GM23338 (cell line): ENCODE measurements around the gene FCRL3. TPM values are rescaled to one million over a fixed set of nuclear protein-coding genes. Genes with fewer than 3 reads are reported as not detected.

ENCODE experiments used
- ATAC-seq: fragments of 200-7000 bp; cut with Tn5 transposase; 3 replicates; pipeline ENCODE4 v1.9.1; 2020
- DNase-seq: peaks from one replicate; pipeline ENCODE4 v3.0.0-alpha.2; 2015; ENCODE audit warnings: low spot score
- H2AFZ ChIP-seq: fragments of 200-600 bp; sonication (generic); 2 replicates; pipeline ENCODE4 v1.8.0; 2016; ENCODE audit warnings: antibody characterized with exemption, mild to moderate bottlenecking, moderate library complexity
- H3F3A ChIP-seq: fragments of 200-600 bp; sonication (generic); replicated peaks from 2 replicates; pipeline ENCODE4 v1.8.0; 2017; ENCODE audit warnings: antibody characterized with exemption, mixed run types, low read depth
- H3K27ac ChIP-seq: fragments of 200-600 bp; sonication (generic); 2 replicates; pipeline ENCODE4 v1.6.1; 2016; ENCODE audit warnings: low read depth
- H3K27me3 ChIP-seq: fragments of 200-600 bp; sonication (generic); 2 replicates; pipeline ENCODE4 v1.8.0; 2016; ENCODE audit warnings: mild to moderate bottlenecking, mixed run types, moderate library complexity; ENCODE audit not compliant: insufficient read depth
- H3K36me3 ChIP-seq: fragments of 200-600 bp; sonication (generic); 2 replicates; pipeline ENCODE4 v1.8.0; 2016; ENCODE audit warnings: mild to moderate bottlenecking; ENCODE audit not compliant: insufficient read depth
- H3K4me1 ChIP-seq: fragments of 200-600 bp; sonication (generic); 2 replicates; pipeline ENCODE4 v1.8.0; 2016; ENCODE audit warnings: mild to moderate bottlenecking, moderate library complexity; ENCODE audit not compliant: insufficient read depth
- H3K4me2 ChIP-seq: fragments of 200-600 bp; sonication (generic); 2 replicates; pipeline ENCODE4 v1.7.1; 2017; ENCODE audit warnings: mixed run types
- H3K4me3 ChIP-seq: fragments of 200-600 bp; sonication (generic); 2 replicates; pipeline ENCODE4 v1.6.1; 2016; ENCODE audit warnings: mixed run types
- H3K79me2 ChIP-seq: fragments of 200-600 bp; sonication (generic); replicated peaks from 2 replicates; pipeline ENCODE4 v1.8.0; 2017; ENCODE audit warnings: mild to moderate bottlenecking; ENCODE audit not compliant: insufficient read depth
- H3K9me2 ChIP-seq: fragments of 200-600 bp; sonication (generic); 2 replicates; pipeline ENCODE4 v1.8.0; 2017; ENCODE audit not compliant: insufficient read depth
- H4K20me1 ChIP-seq: fragments of 200-600 bp; sonication (generic); replicated peaks from 2 replicates; pipeline ENCODE4 v1.8.0; 2017; ENCODE audit warnings: mild to moderate bottlenecking; ENCODE audit not compliant: insufficient read depth
- H3K27ac Mint-ChIP-seq: 2 replicates; pipeline ENCODE4 v1.8.0; 2020; ENCODE audit warnings: inconsistent platforms, mild to moderate bottlenecking, moderate library complexity, mixed read lengths
- H3K27me3 Mint-ChIP-seq: 3 replicates; pipeline ENCODE4 v1.8.0; 2022; ENCODE audit warnings: low read depth, mild to moderate bottlenecking, moderate library complexity, mixed read lengths, inconsistent platforms; ENCODE audit not compliant: insufficient read depth, poor library complexity
- H3K36me3 Mint-ChIP-seq: 3 replicates; pipeline ENCODE4 v1.8.0; 2021; ENCODE audit warnings: low read depth, mild to moderate bottlenecking, inconsistent platforms, moderate library complexity, mixed read lengths
- H3K4me1 Mint-ChIP-seq: 3 replicates; pipeline ENCODE4 v1.8.0; 2020; ENCODE audit warnings: mild to moderate bottlenecking, inconsistent platforms, mixed read lengths
- H3K4me3 Mint-ChIP-seq: 3 replicates; pipeline ENCODE4 v1.8.0; 2021; ENCODE audit warnings: moderate library complexity, mild to moderate bottlenecking, inconsistent platforms, mixed read lengths
- H3K9me3 Mint-ChIP-seq: 3 replicates; pipeline ENCODE4 v1.8.0; 2020; ENCODE audit warnings: moderate library complexity, mild to moderate bottlenecking, inconsistent platforms, mixed read lengths
- CREB1 ChIP-seq: fragments of 250-450 bp; sonication (Bioruptor Pico); IDR thresholded peaks from 2 replicates; pipeline ENCODE4 v1.5.0; 2020; ENCODE audit warnings: low read depth, mild to moderate bottlenecking, moderate library complexity
- ETS1 ChIP-seq: IDR thresholded peaks from 2 replicates; pipeline ENCODE4 v1.6.1; 2016; ENCODE audit warnings: antibody characterized with exemption
- EZH2phosphoT487 ChIP-seq: fragments of 200-600 bp; sonication (generic); IDR thresholded peaks from one replicate; pipeline ENCODE4 v1.8.1; 2018; ENCODE audit warnings: antibody characterized with exemption; ENCODE audit not compliant: unreplicated experiment
- JUNB ChIP-seq: IDR thresholded peaks from one replicate; pipeline ENCODE4 v1.6.1; 2016; ENCODE audit warnings: antibody characterized with exemption; ENCODE audit not compliant: unreplicated experiment
- POLR2AphosphoS5 ChIP-seq: IDR thresholded peaks from 2 replicates; pipeline ENCODE4 v1.6.1; 2016; ENCODE audit warnings: antibody characterized with exemption, low read depth
- ZNF114 ChIP-seq: fragments of 250-450 bp; sonication (Bioruptor Pico); IDR thresholded peaks from 2 replicates; pipeline ENCODE4 v1.5.0; 2020; ENCODE audit warnings: mild to moderate bottlenecking, moderate library complexity
- ZNF331 ChIP-seq: fragments of 250-450 bp; sonication (Bioruptor Pico); IDR thresholded peaks from 2 replicates; pipeline ENCODE4 v1.5.0; 2020; ENCODE audit warnings: low read depth, mild to moderate bottlenecking, moderate library complexity
- ZNF462 ChIP-seq: fragments of 250-450 bp; sonication (Bioruptor Pico); IDR thresholded peaks from 2 replicates; pipeline ENCODE4 v1.5.0; 2020; ENCODE audit warnings: mild to moderate bottlenecking, moderate library complexity
- polyA plus RNA-seq: library from polyadenylated mRNA; unstranded; fragments of >200 nt; fragmentation: Nextera tagmentation; extraction: Ambion mirVana; gene quantifications from 2 replicates; pipeline ENCODE4 v1.2.1, GENCODE V29; 2016
- total RNA-seq: library from RNA; depleted of rRNA; stranded (reverse); fragments of >200 nt; shearing (Covaris generic); gene quantifications from 2 replicates; pipeline ENCODE4 v1.2.3, GENCODE V29; 2014

FCRL3 gene
- total and polyA plus RNA-seq, 2 experiments from 2014 or later = not detected

- TF ChIP-seq ZNF462 (CRISPR knock-in tag) = no peak
- no peak for TF ChIP-seq EZH2phosphoT487
- TF ChIP-seq ZNF331 (CRISPR knock-in tag) = no peak
- no peak for TF ChIP-seq ZNF114 (CRISPR knock-in tag)
- no peak for TF ChIP-seq JUNB
- no peak for TF ChIP-seq POLR2AphosphoS5
Observed at GRCh38 chr1:157671895-157672294, 28.7 kb downstream of the FCRL3 start (continued).

GRCh38 chr1:157659576-157660247 lies 40.9 kb downstream of the FCRL3 start:
- Histone ChIP-seq H3K4me1 (no peaks in the 10 kb centered on the region), H3K27ac (no peak overlapping the region), H3K4me3 (no peak overlapping the region), H2AFZ (no peak overlapping the region), H3K27me3 (no peaks in the 10 kb centered on the region), H4K20me1 (no peaks in the 10 kb centered on the region), H3K9me2 (no peaks in the 10 kb centered on the region), H3K79me2 (no peaks in the 10 kb centered on the region), H3K4me2 (no peak overlapping the region), H3F3A (no peaks in the 10 kb centered on the region), H3K36me3 (no peaks in the 10 kb centered on the region)
- no peak for ATAC-seq
- peaks cover 2% of the 10 kb centered on the region for H3K27me3 Mint-ChIP-seq
- no peaks in the 10 kb centered on the region for H3K36me3 Mint-ChIP-seq
- H3K9me3 Mint-ChIP-seq = no peaks in the 10 kb centered on the region; the same call in 2 of the 3 replicates
- TF ChIP-seq CREB1 = no peak
- no peak for TF ChIP-seq ZNF462 (CRISPR knock-in tag)
- no peak for TF ChIP-seq ZNF331 (CRISPR knock-in tag)
- no peak for TF ChIP-seq ETS1
- H3K27ac Mint-ChIP-seq = no peak overlapping the region
- no peak for DNase-seq
- H3K4me1 Mint-ChIP-seq = no peaks in the 10 kb centered on the region
- H3K4me3 Mint-ChIP-seq = no peak overlapping the region
